GM23338 (cell line): ENCODE data around the gene NIPAL3.

Experiments used
- CREB1 ChIP-seq: fragments of 250-450 bp; sonication (Bioruptor Pico); IDR thresholded peaks from 2 replicates; pipeline ENCODE4 v1.5.0; 2020; ENCODE audit warnings: low read depth, mild to moderate bottlenecking, moderate library complexity
- CTCF ChIP-seq, 2 experiments: fragments of 200-600 bp in 1 of 2; sonication (generic) in 1 of 2; conservative IDR thresholded peaks; 2 replicates each; pipeline versions ENCODE4 v1.5.1 to v1.6.1; 2016 to 2017; ENCODE audit warnings: antibody characterized with exemption in 2 of 2, low read depth in 2 of 2, mild to moderate bottlenecking in 2 of 2, moderate library complexity in 1 of 2
- ETS1 ChIP-seq: IDR thresholded peaks from 2 replicates; pipeline ENCODE4 v1.6.1; 2016; ENCODE audit warnings: antibody characterized with exemption
- EZH2 ChIP-seq: fragments of 200-600 bp; sonication (generic); IDR thresholded peaks from one replicate; pipeline ENCODE4 v1.8.0; 2017; ENCODE audit warnings: antibody characterized with exemption, mild to moderate bottlenecking, low read depth; ENCODE audit not compliant: unreplicated experiment
- EZH2phosphoT487 ChIP-seq: fragments of 200-600 bp; sonication (generic); IDR thresholded peaks from one replicate; pipeline ENCODE4 v1.8.1; 2018; ENCODE audit warnings: antibody characterized with exemption; ENCODE audit not compliant: unreplicated experiment
- JUNB ChIP-seq: IDR thresholded peaks from one replicate; pipeline ENCODE4 v1.6.1; 2016; ENCODE audit warnings: antibody characterized with exemption; ENCODE audit not compliant: unreplicated experiment
- NANOG ChIP-seq: IDR thresholded peaks from 2 replicates; pipeline ENCODE4 v1.6.1; 2016; ENCODE audit warnings: antibody characterized with exemption, borderline replicate concordance
- POLR2AphosphoS5 ChIP-seq: IDR thresholded peaks from 2 replicates; pipeline ENCODE4 v1.6.1; 2016; ENCODE audit warnings: antibody characterized with exemption, low read depth
- REST ChIP-seq: IDR thresholded peaks from one replicate; pipeline ENCODE4 v1.6.1; 2018; ENCODE audit warnings: antibody characterized with exemption; ENCODE audit not compliant: unreplicated experiment
- STAT1 ChIP-seq: IDR thresholded peaks from one replicate; pipeline ENCODE4 v1.6.1; 2016; ENCODE audit warnings: antibody characterized with exemption; ENCODE audit not compliant: unreplicated experiment
- ZNF114 ChIP-seq: fragments of 250-450 bp; sonication (Bioruptor Pico); IDR thresholded peaks from 2 replicates; pipeline ENCODE4 v1.5.0; 2020; ENCODE audit warnings: mild to moderate bottlenecking, moderate library complexity
- ZNF331 ChIP-seq: fragments of 250-450 bp; sonication (Bioruptor Pico); IDR thresholded peaks from 2 replicates; pipeline ENCODE4 v1.5.0; 2020; ENCODE audit warnings: low read depth, mild to moderate bottlenecking, moderate library complexity
- ZNF462 ChIP-seq: fragments of 250-450 bp; sonication (Bioruptor Pico); IDR thresholded peaks from 2 replicates; pipeline ENCODE4 v1.5.0; 2020; ENCODE audit warnings: mild to moderate bottlenecking, moderate library complexity

- TF ChIP-seq CTCF (conservative IDR thresholded peaks at IDR 0.05; ENCODE audit: low read depth in 2 of 2) (no peak), POLR2AphosphoS5 (no peak), REST (no peak), CREB1 (CRISPR knock-in tag) (no peak), EZH2 (no peak), NANOG (no peak), ETS1 (no peak), ZNF462 (CRISPR knock-in tag) (no peak), EZH2phosphoT487 (no peak), ZNF114 (CRISPR knock-in tag) (no peak), JUNB (no peak), ZNF331 (CRISPR knock-in tag) (no peak), STAT1 (no peak)
Observed at GRCh38 chr1:24400065-24400464, 15.5 kb upstream of the NIPAL3 start.
